ENCODE measurements around the gene ARMC7.

GRCh38 chr17:75082683-75083082 is 27.1 kb upstream of the ARMC7 start:
- no peak for TF ChIP-seq CTCF (IDR thresholded peaks at IDR 0.05)
- no peak for TF ChIP-seq POLR2A (IDR thresholded peaks at IDR 0.05)
